NCI-H69 (cell line): Measurements from ENCODE around the gene MAP3K3.
A peak's percentile ranks its signal among the peaks of the same experiment; 100 is the strongest.

ENCODE experiments used
- DNase-seq: peaks from one replicate; lab custom pipeline; 2025; lab: John Stamatoyannopoulos, UW

Gene MAP3K3

DNA sequence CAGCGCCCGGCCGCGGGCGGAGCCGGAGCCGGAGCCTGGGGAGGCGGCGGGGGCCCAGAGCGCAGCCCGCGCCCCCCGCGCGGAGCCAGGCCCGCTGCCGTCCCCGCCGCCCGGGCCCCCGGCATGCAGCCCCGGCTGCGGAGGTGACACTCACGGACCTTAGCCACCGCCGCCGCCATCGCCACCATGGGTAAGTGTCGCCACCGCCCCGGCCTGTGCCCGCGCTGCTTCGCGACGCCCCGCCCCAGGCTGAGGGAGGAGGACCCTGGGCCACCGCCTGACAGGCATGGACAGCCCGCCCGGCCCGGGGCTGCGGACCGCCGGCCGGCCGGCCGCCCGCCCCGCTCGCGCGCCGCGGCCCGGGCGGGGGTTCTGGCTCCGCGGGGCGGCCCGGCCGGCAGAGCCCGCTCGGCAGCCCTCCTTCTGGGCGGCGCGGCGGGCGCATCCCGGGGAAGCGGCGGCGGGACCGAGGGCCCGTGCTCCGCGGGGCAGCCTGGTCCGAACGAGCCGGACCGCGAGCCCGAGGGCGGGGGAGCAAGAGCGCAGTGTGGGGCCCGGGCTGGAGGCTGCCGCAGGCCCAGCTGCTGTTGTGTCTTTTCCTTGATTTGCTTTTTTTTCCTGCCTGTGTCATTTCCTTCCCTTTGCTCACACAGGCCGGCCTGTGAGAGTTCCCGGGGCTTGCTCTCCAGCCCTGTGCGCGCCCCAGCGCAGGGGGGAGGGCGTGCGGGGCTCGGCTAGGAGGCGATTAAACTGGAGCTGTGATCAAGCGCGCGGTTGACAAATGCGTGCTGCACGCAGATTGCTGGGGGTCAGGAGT is 565 bp downstream of the MAP3K3 start:
- peak; percentile 72 for DNase-seq

- no peak for DNase-seq
Measured at GRCh38 chr17:63623786-63624530, 1.7 kb downstream of the MAP3K3 start.

DNA sequence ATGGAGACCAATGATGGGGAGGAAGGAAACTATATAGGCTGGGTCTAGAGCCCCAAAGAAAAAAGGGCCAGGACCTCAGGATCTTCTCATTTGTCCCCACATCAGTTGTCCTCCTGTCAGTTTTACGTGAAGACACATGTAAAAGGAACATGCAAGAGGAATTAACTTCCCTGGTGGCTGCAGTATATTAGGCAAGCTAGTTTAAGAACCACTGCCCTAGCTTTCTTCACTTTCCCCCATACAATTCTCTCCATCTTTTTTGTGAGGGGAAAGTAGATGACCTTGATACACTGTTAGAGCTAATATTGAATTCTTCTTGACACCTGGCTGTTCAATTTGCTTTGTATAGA is 2.3 kb downstream of the MAP3K3 start:
- no peak for DNase-seq

DNA sequence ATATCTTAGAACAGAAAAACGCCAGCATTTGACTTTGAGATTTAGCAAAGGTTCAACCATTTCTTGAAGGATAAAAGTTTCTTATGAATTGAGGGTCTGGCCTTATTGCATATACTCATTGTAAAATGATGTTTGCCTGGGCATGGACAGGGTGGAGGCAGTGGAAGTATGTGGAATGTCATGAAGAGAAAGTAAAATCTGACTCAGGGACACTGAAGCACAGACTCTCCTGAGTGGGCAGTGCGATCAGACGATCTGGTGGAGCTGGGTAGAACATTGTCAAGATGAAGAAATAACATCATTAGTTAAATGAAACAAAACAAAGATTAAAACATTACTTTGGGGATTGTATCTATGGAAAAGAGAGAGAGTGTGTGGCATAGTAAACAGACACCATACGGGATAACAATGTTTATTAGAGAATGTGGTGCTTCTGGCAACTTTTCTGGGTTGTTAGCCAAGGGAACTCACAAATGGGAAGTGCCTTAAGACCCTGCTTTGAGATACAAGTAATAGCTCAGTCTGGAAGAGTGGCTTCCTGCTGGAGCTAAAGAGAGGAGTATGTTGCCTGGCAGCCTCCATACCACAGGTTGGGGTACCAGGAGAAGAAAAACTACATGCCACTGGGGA is 4.4 kb downstream of the MAP3K3 start:
- DNase-seq, result no peak

DNA sequence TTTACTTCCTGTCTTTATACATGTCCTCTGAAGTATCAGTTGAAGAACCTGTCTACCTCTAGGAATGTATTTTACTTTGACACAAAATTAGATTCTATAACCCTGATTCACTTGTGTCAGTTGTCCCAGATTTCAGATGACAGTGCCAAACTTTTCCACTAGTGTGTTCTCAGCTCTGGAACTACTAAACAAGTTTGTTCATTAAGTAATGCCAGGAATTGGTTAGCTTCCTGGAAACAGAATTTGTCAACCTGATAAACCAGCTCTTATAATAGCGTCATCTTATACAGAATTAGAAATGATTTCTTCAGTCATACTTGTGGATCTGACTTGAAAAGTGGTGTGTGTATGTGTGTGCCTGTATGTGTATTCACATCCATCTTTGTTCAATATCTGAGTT is 7.4 kb downstream of the MAP3K3 start:
- no peak for DNase-seq

DNA sequence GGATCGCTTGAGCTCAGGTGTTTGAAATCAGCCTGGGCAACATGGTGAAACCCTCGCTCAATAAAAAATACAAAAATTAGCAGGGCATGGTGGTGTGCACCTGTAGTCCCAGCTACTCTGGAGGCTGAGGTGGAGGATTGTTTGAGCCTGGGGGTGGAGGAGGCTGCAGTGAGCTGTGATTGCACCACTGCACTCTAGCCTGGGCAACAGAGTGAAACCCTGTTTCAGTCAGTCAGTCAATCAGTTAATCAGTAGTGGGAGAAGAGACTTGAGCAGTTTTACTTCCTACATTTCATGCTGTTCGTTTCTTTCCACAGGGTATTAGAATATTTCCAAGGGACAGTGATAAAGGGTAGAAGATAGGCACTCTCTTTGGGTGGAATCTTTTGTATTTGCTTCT is 8.8 kb downstream of the MAP3K3 start:
- DNase-seq, result no peak

DNA sequence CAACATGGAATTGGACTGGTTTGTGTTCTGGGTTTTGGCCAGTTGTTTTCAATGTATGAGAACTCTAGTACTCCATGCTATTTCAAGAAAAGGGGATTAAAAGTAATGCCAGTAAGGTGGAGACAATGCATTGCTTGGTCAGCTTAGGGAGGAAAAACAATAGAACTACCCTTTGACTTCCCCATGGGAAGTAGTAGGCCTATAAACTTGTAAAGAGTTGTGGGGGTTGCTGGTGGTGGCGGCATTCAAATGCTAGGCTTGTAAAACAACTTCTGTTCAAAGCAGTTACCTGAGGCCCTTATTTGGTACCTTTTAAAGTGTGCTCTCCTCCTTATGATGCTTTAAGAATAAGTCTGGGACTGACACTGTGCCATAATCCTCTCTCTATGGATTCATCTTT is 9.4 kb downstream of the MAP3K3 start:
- no peak for DNase-seq

GRCh38 chr17:63633742-63634141 is 11.5 kb downstream of the MAP3K3 start:
- DNase-seq, result no peak

DNA sequence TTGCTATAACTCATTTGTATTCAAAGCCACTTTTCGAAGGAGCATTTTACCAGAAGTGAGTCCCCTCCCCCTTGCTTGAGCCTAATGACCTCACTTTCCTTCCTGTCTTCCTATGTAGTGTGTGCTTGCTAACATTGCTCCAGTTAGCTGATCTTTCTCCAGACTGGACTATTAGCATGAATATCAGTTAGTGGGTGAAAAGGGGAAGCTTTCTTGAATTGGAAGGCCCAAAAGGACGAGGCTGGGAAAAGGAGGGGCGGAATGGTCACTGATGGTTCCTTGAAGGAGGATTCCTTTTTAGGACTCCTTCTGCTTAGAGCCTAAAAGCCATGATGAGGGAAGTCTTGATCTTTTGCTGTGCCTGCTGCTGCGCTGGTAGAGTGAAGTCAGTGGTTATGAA is 11.9 kb downstream of the MAP3K3 start:
- no peak for DNase-seq

DNA sequence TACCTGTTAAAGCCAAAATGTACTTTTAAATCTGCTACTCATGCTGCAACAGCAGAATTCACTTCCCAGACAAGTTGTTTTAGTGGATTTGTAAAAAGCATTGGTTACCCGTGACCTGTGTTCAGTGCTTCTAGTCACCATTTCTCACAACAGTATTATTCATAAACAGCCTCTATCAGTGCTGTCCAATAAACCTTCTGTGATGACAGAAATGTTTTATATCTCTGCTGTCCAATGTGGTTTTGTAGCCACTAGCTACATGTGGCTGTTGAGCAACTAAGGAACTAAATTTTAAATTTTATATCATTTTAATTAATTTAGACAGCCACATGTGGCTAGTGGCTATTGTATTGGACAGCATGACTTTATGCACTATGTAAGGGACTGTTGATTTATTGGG is 12.6 kb downstream of the MAP3K3 start:
- no peak for DNase-seq

DNA sequence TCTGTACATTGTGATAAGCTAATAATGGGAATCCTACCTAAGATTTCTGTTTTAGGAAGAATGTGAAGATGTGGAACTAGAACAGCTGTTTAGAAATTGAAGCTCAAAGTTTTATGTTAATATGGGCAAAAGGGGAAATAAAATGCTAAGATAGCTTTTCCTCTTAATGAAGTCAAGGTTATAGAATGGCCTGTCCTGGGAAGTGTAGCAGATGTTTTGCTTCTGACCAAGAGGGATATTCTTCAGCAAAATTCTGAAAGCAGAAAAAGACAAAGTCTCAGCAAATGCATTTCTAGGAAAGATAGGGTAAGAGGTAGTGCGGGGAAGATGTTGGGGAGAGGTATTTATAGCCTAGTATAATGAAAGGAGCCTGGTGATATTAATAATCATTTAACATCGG is 13.1 kb downstream of the MAP3K3 start:
- no peak for DNase-seq

- no peak for DNase-seq
Measured at GRCh38 chr17:63635787-63636186, 13.6 kb downstream of the MAP3K3 start.

- no peak for DNase-seq
Measured at GRCh38 chr17:63639125-63639524, 16.9 kb downstream of the MAP3K3 start.

GRCh38 chr17:63640038-63640437 is 17.8 kb downstream of the MAP3K3 start:
- no peak for DNase-seq

DNA sequence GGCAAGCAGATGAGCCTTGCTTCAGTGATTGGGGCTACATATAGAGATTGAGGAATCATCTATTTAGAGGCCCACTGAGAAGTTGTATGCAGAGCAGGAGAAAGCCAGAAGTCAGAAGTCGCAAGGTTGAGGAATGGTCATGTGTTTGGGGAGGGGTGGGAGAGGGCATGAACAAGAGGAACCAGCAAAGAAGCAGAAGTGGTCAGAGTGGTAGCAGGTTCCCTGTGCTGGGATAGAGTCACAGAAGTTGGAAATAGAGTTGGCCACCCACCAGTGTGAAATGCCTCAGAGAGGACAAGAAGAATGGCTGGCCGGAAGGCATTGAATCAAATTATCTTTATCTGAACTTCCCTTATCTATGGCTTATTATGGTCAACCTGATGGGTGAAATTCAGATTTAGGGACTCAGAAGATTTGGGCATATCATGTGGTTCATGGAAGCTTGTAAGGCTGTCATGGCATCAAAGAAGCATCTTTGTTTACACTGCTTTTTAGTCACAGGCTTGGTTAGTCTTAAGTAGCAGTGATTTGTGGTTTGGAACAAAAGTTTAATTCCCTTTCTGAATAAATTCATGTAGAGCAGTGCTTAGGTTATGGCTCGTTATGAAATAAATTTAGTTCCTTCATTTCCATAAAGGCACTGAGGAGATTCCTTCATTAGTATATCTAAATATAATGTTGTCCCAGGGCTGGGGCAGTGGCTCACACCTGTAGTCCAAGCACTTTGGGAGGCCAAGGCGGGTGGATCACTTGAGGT is 19.7 kb downstream of the MAP3K3 start:
- no peak for DNase-seq

- DNase-seq, result no peak
Measured at GRCh38 chr17:63644846-63645245, 22.6 kb downstream of the MAP3K3 start.

DNA sequence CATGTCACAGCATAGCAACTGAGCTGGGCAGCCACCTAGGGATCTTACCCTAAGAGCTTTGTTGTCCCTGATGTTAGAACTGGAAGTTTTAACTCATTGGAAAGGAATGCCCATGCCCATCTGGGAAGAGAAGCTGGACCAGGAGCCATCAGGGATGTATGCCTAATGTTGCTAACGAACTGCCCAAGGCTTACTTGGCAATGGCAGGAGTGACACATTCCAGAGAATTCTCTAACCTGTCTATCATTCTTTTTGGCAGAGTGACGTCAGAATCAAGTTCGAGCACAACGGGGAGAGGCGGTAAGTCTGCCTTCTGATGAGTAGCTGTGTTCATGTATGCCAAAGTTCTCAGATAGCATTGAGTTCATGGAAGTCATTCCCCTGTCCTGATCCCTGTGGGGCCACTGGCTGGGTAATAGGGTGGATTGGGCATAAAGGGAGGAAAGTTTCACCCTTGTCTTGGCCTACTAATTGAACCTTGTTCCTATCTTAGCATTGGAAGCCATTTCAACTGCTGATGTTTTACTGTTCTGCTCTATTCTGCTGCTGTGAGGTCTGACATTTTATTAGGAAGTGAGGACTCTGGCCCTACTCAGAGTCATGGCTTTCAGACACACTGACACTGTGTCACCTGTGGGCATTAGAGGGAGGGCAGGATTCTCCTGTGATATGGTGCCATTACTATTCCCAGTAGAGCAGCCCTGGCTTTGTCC is 23.7 kb downstream of the MAP3K3 start:
- no peak for DNase-seq

DNA sequence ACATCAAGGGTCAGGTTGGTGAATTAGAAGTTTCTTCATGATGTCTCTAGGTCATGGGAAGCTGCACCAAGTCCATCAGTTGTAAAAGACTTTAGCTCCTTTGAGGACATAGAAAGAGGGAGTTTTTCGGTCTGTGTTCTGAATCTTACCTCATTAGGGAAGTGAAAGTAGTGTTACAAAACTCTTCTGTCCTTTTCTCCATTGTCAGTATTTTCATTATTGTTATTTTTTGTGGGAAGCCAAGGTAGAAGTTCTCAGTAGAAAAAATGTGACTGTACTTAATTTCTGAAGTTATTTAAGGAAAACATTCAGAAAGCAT is 24.2 kb downstream of the MAP3K3 start:
- DNase-seq, result no peak

DNA sequence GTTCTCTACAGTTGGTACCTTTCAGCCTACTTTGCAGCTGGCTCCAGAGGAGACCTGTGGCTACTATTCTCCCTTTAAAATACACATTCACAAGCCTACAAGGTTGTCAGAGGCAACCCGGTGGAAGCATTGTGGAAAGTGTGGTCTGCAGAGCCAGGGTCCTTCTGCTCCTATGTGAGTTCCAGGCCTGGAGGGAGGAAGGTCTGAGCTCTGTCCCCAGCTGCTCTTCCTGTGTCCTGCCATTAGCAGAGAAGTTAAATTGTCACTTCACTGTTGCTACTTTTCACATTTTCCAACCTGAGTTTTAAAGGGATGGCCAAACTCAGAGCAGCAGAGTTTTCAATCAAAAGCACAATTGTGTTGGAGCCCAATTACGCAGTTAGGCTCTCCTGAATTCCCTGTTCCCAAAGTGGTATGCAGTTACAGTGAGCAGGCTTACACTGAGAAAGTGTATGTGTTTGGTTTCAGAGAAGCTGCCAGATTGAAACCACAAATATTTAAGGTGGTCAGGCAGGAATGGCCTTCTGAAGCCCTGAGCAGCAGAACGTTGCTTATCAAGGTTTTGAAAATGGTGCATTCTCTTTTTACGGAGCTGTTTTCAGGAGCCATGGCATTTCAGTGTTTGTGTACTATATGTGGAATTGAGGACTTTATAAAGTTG is 25.0 kb downstream of the MAP3K3 start:
- DNase-seq, result no peak

DNA sequence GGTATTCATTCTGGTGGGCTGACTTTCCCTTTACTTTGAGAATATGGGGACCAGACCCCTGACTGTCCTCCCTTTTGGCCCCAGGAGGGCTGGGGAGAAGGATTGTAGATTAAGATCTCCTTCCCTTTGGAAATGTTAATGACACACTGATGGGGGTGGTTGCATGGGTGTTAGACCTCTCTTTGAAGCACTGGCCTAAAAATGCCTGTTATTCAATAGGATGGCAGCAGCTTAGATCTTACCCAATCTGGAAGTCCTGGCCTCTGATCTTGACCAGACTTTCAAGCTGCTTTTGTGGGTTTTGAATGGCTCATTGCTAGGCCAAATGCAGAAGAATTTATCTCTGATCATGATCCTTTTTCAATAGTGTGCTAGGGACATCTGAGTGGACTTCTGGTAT is 25.7 kb downstream of the MAP3K3 start:
- DNase-seq, result no peak

DNA sequence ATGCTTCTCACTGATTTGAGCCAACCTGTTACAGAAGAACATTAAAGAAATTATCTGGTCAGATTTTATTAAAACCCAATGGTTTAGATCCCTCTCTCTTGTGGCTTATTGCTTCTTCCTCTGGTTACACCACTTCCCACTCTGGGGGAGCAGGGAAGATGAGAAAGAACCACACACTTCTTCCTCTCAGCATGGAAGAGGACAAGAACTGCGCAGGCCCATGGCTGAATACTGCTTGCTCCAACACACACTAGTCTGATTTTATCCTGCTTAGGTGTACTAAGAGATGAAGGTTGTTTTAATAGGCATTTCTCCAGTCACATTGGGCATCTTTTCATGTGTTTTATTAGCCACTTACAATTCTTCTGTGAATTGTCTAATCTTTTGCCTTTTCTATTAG is 27.6 kb downstream of the MAP3K3 start:
- DNase-seq, result no peak
